ENCODE measurements around the gene SOD1. TPM values are rescaled to one million over a fixed set of nuclear protein-coding genes. Genes with fewer than 3 reads are reported as not detected.

Gene SOD1
- total and polyA plus RNA-seq, 2 of the 13 experiments (the other 11 are each of a cell fraction or from before 2014, with no cell fraction given): 317 to 537 TPM

GRCh38 chr21:31659536-31660258 lies at the start of gene SOD1 (continued):
- TF ChIP-seq ZBTB46 (CRISPR knock-in tag; IDR thresholded peaks at IDR 0.05; ENCODE audit: borderline replicate concordance) (no peak), ZNF782 (CRISPR knock-in tag; IDR thresholded peaks at IDR 0.05; ENCODE audit: borderline replicate concordance) (no peak), HMG20A (CRISPR knock-in tag; IDR thresholded peaks at IDR 0.05; ENCODE audit: borderline replicate concordance) (no peak), SPEN (CRISPR knock-in tag; IDR thresholded peaks at IDR 0.05; ENCODE audit: low read depth) (peak; percentile 88), KLF12 (CRISPR knock-in tag; IDR thresholded peaks at IDR 0.05; ENCODE audit: borderline replicate concordance) (no peak; the same call in 1 of the 2 replicates), ZNF33A (CRISPR knock-in tag; IDR thresholded peaks at IDR 0.05; ENCODE audit: borderline replicate concordance) (no peak), ZNF646 (CRISPR knock-in tag; IDR thresholded peaks at IDR 0.05) (no peak), TRIM24 (CRISPR knock-in tag; IDR thresholded peaks at IDR 0.05) (no peak), ZSCAN31 (CRISPR knock-in tag; IDR thresholded peaks at IDR 0.05; ENCODE audit: low read depth) (peak; percentile 52; the same call in 1 of the 2 replicates), ZNF207 (IDR thresholded peaks at IDR 0.05; ENCODE audit: borderline replicate concordance) (no peak), HDAC6 (IDR thresholded peaks at IDR 0.05; ENCODE audit: low read depth, low read length) (no peak)
- TF ChIP-seq, protein P1, sequence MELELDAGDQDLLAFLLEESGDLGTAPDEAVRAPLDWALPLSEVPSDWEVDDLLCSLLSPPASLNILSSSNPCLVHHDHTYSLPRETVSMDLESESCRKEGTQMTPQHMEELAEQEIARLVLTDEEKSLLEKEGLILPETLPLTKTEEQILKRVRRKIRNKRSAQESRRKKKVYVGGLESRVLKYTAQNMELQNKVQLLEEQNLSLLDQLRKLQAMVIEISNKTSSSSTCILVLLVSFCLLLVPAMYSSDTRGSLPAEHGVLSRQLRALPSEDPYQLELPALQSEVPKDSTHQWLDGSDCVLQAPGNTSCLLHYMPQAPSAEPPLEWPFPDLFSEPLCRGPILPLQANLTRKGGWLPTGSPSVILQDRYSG (CRISPR knock-in tag; IDR thresholded peaks at IDR 0.05): peak; percentile 42; the same call in 1 of the 2 replicates
- TF ChIP-seq, protein P2, sequence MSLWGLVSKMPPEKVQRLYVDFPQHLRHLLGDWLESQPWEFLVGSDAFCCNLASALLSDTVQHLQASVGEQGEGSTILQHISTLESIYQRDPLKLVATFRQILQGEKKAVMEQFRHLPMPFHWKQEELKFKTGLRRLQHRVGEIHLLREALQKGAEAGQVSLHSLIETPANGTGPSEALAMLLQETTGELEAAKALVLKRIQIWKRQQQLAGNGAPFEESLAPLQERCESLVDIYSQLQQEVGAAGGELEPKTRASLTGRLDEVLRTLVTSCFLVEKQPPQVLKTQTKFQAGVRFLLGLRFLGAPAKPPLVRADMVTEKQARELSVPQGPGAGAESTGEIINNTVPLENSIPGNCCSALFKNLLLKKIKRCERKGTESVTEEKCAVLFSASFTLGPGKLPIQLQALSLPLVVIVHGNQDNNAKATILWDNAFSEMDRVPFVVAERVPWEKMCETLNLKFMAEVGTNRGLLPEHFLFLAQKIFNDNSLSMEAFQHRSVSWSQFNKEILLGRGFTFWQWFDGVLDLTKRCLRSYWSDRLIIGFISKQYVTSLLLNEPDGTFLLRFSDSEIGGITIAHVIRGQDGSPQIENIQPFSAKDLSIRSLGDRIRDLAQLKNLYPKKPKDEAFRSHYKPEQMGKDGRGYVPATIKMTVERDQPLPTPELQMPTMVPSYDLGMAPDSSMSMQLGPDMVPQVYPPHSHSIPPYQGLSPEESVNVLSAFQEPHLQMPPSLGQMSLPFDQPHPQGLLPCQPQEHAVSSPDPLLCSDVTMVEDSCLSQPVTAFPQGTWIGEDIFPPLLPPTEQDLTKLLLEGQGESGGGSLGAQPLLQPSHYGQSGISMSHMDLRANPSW (CRISPR knock-in tag; IDR thresholded peaks at IDR 0.05; ENCODE audit: borderline replicate concordance): no peak
- TF ChIP-seq, protein P3, sequence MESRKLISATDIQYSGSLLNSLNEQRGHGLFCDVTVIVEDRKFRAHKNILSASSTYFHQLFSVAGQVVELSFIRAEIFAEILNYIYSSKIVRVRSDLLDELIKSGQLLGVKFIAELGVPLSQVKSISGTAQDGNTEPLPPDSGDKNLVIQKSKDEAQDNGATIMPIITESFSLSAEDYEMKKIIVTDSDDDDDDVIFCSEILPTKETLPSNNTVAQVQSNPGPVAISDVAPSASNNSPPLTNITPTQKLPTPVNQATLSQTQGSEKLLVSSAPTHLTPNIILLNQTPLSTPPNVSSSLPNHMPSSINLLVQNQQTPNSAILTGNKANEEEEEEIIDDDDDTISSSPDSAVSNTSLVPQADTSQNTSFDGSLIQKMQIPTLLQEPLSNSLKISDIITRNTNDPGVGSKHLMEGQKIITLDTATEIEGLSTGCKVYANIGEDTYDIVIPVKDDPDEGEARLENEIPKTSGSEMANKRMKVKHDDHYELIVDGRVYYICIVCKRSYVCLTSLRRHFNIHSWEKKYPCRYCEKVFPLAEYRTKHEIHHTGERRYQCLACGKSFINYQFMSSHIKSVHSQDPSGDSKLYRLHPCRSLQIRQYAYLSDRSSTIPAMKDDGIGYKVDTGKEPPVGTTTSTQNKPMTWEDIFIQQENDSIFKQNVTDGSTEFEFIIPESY (CRISPR knock-in tag; IDR thresholded peaks at IDR 0.05): no peak
